Eye (tissue), 1 donor: ENCODE measurements around the gene FGF14.

ENCODE experiments used
- DNase-seq: peaks from one replicate; pipeline ENCODE4 v3.0.0-alpha.2; 2015

The FGF14 gene

DNA sequence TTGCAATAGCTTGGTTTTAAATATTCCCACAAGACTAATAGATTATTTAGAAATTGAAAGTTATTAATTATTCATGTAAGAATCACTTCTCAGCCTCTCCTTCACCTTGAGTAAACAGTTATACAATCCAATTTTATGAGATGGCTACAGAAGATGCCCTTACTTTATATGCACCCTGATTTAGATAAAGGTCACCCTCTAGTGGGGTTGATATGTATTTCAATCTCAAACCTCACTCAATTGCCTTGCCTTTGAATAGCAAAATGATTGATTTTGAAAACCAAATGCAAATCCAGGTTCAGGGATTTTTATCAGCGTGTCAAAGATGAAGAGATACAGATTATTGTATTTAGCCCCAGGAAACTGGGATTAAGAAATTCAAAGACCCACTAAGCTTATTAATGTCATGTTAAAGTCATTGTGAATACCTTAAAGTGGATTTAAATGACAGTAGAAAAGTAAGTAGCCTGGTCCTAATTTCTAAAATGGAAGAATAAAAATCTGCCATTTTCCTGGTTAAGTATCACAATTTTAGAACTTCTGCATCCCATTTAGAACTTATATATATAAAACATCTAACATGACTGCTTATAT lies 644.3 kb downstream of the FGF14 start:
- peak; percentile 66 for DNase-seq

- DNase-seq: no peak
Measured at GRCh38 chr13:101755228-101755887, 646.5 kb downstream of the FGF14 start.

DNA sequence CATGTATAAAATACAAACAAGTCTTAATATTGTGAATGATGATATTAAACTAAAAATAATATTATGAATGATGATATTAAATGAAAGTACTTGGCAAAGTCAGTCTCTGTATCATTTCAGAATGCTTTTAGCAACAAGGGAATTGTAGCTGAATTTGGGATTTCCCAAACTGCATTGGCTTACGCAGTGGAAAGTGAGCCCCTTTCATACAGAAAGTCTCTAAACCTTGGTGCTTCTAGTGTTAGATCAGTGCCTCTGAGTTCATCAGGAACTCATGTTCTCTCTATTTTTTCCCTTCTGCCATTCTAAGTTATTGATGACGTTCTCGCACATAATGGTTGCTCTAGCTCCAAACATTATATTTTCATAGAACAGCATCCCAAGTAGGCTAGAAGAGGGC lies 649.4 kb downstream of the FGF14 start:
- DNase-seq: no peak

- peak; percentile 61 for DNase-seq
Measured at GRCh38 chr13:101751488-101751887, 650.4 kb downstream of the FGF14 start.

GRCh38 chr13:101749584-101749983 lies 652.3 kb downstream of the FGF14 start:
- DNase-seq: no peak

DNA sequence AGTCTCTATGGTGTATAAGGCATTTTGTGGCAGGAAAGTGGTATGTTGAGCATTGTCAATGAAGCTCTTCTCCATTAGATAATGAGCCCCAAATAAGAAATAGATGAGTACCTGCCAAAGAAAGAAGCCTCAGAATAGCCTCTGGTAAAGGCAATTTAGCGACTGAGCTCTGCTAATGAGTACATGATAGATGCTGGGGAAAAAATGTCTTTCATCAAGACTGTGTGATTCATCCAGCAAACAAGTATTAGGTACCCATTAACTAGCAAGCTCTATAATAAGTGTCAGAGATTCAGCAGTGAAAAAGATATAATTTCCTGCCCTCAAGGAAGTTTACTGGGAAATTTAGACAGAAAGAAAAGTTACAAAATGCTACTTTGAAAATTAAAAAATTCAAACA lies 654.8 kb downstream of the FGF14 start:
- no peak for DNase-seq

- no peak for DNase-seq
Measured at GRCh38 chr13:101746513-101746912, 655.3 kb downstream of the FGF14 start.

DNA sequence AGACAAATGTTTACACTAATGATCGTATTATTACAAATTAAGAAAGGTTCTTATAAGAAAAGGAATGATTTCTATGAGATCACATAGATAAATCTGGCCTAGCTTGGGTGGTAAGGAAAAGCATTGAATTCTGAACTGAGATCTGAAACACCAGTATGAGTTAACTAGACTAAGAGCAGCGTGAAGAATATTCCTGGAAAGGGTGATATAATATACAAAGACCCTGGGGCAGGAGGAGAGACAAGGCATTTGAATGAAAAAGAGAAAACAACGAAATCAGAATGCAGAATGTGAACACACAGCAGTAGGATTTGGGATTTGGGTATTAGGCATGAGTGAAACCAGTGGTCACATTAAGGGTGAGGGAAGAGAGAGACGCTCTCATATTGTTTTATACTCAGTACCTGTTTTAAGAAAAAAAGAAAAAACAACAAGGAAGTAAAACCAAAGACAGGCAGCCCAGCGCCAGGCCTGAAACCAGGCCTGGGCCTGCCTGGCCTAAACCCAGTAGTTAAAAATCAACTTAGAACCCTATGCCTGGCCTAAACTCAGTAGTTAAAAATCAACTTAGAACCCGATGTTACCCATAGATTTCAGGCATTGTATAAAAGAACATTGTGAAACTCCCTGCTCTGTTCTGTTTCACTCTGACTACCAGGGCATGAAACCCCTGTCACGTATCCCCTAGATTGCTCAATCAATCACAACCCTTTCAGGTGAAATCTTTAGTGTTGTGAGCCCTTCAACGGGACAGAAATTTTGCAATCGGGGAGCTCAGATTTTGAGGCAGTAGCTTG lies 662.3 kb downstream of the FGF14 start:
- DNase-seq: no peak

GRCh38 chr13:101738336-101738735 lies 663.5 kb downstream of the FGF14 start:
- DNase-seq: no peak

DNA sequence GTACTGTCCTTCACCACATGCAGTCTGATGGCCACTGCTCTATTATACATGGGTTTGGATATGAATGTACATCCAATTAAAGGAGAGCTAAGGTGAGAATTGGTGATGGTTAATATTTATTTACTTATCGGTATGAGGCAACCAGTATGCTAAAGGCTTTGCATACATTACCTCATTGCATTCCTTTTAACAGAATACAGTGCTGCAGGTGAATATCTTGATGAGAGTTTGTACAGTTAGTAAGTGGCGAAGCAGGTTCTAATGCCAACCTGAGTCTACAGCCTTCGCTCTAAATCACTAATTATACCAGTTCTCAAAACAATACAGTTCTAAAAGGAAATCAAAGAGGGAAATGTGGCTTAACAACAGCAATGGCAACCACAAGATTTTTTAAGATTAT lies 665.3 kb downstream of the FGF14 start:
- DNase-seq: no peak

GRCh38 chr13:101730420-101731000 lies 671.3 kb downstream of the FGF14 start:
- no peak for DNase-seq

DNA sequence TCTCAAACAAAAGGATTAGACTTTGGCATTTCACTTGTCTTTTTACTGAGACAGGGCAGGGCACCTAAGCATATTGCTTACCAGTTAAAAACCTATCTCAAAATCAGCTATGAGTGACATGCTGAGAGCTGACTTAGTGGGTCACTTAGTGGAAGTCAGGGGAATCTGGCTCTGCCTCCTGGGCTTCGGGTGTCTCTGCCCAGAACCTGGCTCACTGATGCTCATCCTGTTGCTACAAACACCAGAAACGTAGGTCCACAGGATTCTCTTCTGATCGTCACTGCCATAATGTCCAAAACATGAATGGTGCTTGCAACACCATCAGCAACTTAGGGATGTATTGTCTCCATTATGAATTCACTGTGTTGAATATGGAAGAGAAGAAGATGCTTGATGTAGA lies 673.2 kb downstream of the FGF14 start:
- DNase-seq: no peak

DNA sequence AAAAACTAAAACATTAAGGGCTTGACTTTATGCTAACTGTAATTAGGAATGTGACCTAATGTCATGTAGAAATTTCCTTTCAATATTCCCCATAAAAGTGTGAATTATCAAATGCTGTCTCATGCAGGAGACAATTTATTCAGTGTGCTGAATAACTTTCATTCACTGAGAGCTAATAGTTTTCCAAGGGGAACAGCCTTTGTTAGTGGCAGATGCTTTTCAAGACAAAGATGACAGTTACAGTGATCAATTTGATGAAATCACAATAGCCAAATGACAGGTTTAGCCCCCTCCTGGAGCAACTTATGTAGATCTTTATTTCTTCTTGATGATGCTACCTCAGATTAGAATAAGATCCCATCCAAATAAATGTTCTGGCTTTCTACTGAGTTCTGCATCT lies 673.8 kb downstream of the FGF14 start:
- DNase-seq: peak; percentile 31

DNA sequence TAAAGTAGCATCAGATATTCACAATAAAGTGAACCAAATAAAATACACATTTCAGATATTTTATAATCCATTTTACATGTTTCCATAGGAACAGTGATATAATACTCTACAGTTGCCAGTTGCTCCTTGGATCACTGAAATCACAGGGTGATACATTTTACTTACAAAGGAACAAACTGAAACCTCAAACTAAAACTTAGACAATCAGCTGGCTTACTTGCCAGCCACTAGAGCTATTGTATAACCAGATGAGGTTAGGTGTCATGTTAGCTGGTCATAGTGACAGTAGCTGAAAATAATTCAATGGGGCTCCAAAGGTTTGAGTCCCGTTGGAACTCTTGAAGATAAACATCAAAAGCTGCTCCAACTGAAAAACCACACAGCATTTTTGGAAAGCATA lies 674.7 kb downstream of the FGF14 start:
- DNase-seq: no peak

- no peak for DNase-seq
Measured at GRCh38 chr13:101726681-101727080, 675.2 kb downstream of the FGF14 start.

DNA sequence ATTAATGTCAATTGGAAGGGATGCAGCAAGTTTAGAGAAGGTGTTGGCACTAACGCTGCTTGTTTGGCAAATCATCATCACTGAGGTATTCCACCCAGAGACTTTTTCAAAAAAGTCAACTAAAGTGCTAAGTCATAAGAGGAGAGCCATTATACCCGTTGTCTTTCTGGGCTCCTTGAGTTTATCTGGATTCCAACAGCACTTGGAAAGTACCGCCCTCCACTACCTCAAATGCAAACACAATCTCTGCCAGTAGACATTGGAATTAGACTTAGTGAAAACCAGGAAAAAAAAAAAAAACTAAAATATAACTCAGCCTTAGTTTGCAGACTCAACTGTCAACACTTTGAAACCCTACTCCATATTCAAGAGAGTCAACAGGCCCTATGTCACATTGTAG lies 683.4 kb downstream of the FGF14 start:
- no peak for DNase-seq

GRCh38 chr13:101717353-101717752 lies 684.5 kb downstream of the FGF14 start:
- DNase-seq: no peak

GRCh38 chr13:101714195-101714594 lies 687.7 kb downstream of the FGF14 start:
- no peak for DNase-seq

GRCh38 chr13:101712026-101712348 lies 689.9 kb downstream of the FGF14 start:
- no peak for DNase-seq

- no peak for DNase-seq
Measured at GRCh38 chr13:101711307-101712025, 690.4 kb downstream of the FGF14 start.

DNA sequence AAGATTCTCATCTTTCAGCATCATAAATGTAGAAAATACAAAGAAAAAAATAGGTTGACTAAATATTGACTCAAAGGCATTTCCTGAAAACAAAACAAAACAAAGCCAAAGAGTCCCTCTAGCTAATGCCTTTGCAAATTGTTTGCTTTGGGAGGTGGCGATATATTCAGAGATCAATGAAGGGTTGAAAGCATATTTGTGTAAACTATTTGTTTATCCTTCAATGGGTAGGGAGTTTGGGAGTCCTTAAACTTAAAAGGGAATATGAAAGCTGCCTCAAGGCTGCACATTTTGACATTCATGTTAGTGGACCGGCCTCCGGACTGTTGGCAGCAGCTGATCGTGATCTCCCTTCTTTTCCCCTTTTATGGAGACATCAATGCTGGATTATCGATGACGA lies 691.9 kb downstream of the FGF14 start:
- no peak for DNase-seq

- DNase-seq: no peak
Measured at GRCh38 chr13:101708115-101708514, 693.7 kb downstream of the FGF14 start.

DNA sequence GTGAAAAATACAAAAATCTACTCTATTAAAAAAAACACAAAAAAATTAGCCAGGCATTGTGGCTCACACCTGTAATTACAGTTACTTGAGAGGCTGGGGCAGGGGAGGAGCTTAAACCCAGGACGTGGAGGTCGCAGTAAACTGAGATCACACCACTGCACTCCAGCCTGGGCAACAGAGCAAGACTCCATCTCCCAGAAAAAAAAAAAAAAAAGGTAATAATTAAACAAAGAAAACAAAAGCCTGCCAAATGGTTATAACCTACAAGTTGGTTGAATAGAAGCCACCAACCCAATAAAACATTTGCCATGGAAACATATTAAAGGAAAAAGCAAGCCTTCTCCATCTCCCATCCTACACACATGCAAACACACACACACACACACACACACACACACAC lies 694.2 kb downstream of the FGF14 start:
- DNase-seq: no peak
